HEK293 (cell line): ENCODE measurements around the gene PDE9A.

ENCODE experiments used
- CTCF ChIA-PET: fragments of 350-600 bp; formaldehyde crosslinking; extraction: SDS; loops from one replicate; lab custom pipeline; 2021; ENCODE audit warnings: antibody characterized with exemption; lab: Yijun Ruan, JAX
- POLR2A ChIA-PET: fragments of 300-600 bp; formaldehyde crosslinking; extraction: SDS; loops from one replicate; lab custom pipeline; 2020; ENCODE audit warnings: antibody characterized with exemption, inconsistent platforms; lab: Yijun Ruan, JAX
- H3K27ac ChIP-seq: fragments of 200-500 bp; sonication (Bioruptor generic); 2 replicates; pipeline ENCODE4 v1.5.1; 2014; ENCODE audit warnings: low read depth, low read length, control low read depth, inconsistent platforms; ENCODE audit errors: extremely low read depth
- H3K36me3 ChIP-seq, 2 experiments: fragments of 200-500 bp in 1 of 2; sonication (Bioruptor generic) in 1 of 2; 1 replicate in 1 of 2; 2 replicates in 1 of 2; pipeline ENCODE4 v1.5.1; 2014 to 2017; ENCODE audit warnings: inconsistent platforms in 2 of 2, low read length in 2 of 2; ENCODE audit not compliant: control insufficient read depth in 2 of 2, insufficient read depth in 1 of 2
- H3K4me1 ChIP-seq: fragments of 200-500 bp; sonication (Bioruptor generic); 2 replicates; pipeline ENCODE4 v1.5.1; 2014; ENCODE audit warnings: mild to moderate bottlenecking, low read length, inconsistent platforms; ENCODE audit not compliant: control insufficient read depth, insufficient read depth
- H3K4me3 ChIP-seq: 2 replicates; pipeline ENCODE4 v1.5.1; 2011; ENCODE audit warnings: low read depth, mild to moderate bottlenecking, control low read depth, low read length, moderate library complexity
- H3K9me3 ChIP-seq: fragments of 200-500 bp; sonication (Bioruptor generic); 2 replicates; pipeline ENCODE4 v1.5.1; 2014; ENCODE audit warnings: low read depth, low read length, inconsistent platforms; ENCODE audit not compliant: control insufficient read depth, insufficient read depth
- BCL11B ChIP-seq: fragments of 450-650 bp; formaldehyde crosslinking; IDR thresholded peaks from 2 replicates; pipeline ENCODE4 v1.5.1; 2016; ENCODE audit warnings: low read depth, missing biosample characterization, missing genetic modification characterization
- HOXD13 ChIP-seq: sonication (generic); formaldehyde crosslinking; IDR thresholded peaks from 2 replicates; pipeline ENCODE4 v1.8.0; 2022; ENCODE audit warnings: missing genetic modification reagents, borderline replicate concordance
- KLF16 ChIP-seq: fragments of 450-650 bp; formaldehyde crosslinking; IDR thresholded peaks from 2 replicates; pipeline ENCODE4 v1.5.1; 2017; ENCODE audit warnings: missing biosample characterization, missing genetic modification characterization
- SALL2 ChIP-seq: fragments of 450-650 bp; formaldehyde crosslinking; IDR thresholded peaks from 2 replicates; pipeline ENCODE4 v1.5.0; 2017; ENCODE audit warnings: missing biosample characterization, mild to moderate bottlenecking, missing genetic modification characterization, borderline replicate concordance
- SETDB1 ChIP-seq: IDR thresholded peaks from one replicate; pipeline ENCODE4 v1.6.1; 2017; ENCODE audit warnings: mild to moderate bottlenecking, low read length, moderate library complexity, mixed read lengths; ENCODE audit not compliant: insufficient read length
- TRIM28 ChIP-seq: IDR thresholded peaks from 2 replicates; pipeline ENCODE4 v1.6.1; 2011; ENCODE audit warnings: low read length, control low read depth, borderline replicate concordance
- ZBTB48 ChIP-seq: fragments of 450-650 bp; formaldehyde crosslinking; IDR thresholded peaks from 2 replicates; pipeline ENCODE4 v1.5.1; 2016; ENCODE audit warnings: missing biosample characterization, missing genetic modification characterization
- ZBTB6 ChIP-seq: fragments of 450-650 bp; formaldehyde crosslinking; IDR thresholded peaks from 2 replicates; pipeline ENCODE4 v1.5.1; 2017; ENCODE audit warnings: missing biosample characterization, missing genetic modification characterization
- ZNF133 ChIP-seq: fragments of 450-650 bp; formaldehyde crosslinking; IDR thresholded peaks from 2 replicates; pipeline ENCODE4 v1.5.1; 2016; ENCODE audit warnings: missing biosample characterization, missing genetic modification characterization
- ZNF157 ChIP-seq: fragments of 450-650 bp; formaldehyde crosslinking; IDR thresholded peaks from 2 replicates; pipeline ENCODE4 v1.5.1; 2016; ENCODE audit warnings: missing biosample characterization, missing genetic modification characterization
- ZNF280D ChIP-seq: fragments of 450-650 bp; formaldehyde crosslinking; IDR thresholded peaks from 2 replicates; pipeline ENCODE4 v1.5.1; 2016; ENCODE audit warnings: missing biosample characterization, missing genetic modification characterization
- ZNF398 ChIP-seq: fragments of 450-650 bp; formaldehyde crosslinking; IDR thresholded peaks from 2 replicates; pipeline ENCODE4 v1.5.1; 2017; ENCODE audit warnings: missing biosample characterization, missing genetic modification characterization
- ZNF426 ChIP-seq: fragments of 450-650 bp; formaldehyde crosslinking; IDR thresholded peaks from 2 replicates; pipeline ENCODE4 v1.5.1; 2017; ENCODE audit warnings: missing biosample characterization, missing genetic modification characterization, mild to moderate bottlenecking, inconsistent platforms, moderate library complexity
- ZNF473 ChIP-seq: fragments of 450-650 bp; formaldehyde crosslinking; IDR thresholded peaks from 2 replicates; pipeline ENCODE4 v1.5.1; 2017; ENCODE audit warnings: missing biosample characterization, missing genetic modification characterization
- ZNF48 ChIP-seq: fragments of 450-650 bp; formaldehyde crosslinking; IDR thresholded peaks from 2 replicates; pipeline ENCODE4 v1.5.1; 2016; ENCODE audit warnings: missing biosample characterization, missing genetic modification characterization
- ZNF529 ChIP-seq: fragments of 450-650 bp; formaldehyde crosslinking; IDR thresholded peaks from 2 replicates; pipeline ENCODE4 v1.5.1; 2017; ENCODE audit warnings: missing genetic modification characterization, missing biosample characterization; ENCODE audit not compliant: insufficient replicate concordance
- ZNF555 ChIP-seq: fragments of 450-650 bp; formaldehyde crosslinking; conservative IDR thresholded peaks from 2 replicates; pipeline ENCODE4 v1.5.1; 2017; ENCODE audit warnings: missing biosample characterization, mild to moderate bottlenecking, missing genetic modification characterization, inconsistent platforms
- ZNF571 ChIP-seq: fragments of 450-650 bp; formaldehyde crosslinking; IDR thresholded peaks from 2 replicates; pipeline ENCODE4 v1.5.0; 2017; ENCODE audit warnings: missing biosample characterization, missing genetic modification characterization
- ZNF621 ChIP-seq: fragments of 450-650 bp; formaldehyde crosslinking; IDR thresholded peaks from 2 replicates; pipeline ENCODE4 v1.5.1; 2017; ENCODE audit warnings: missing biosample characterization, missing genetic modification characterization
- ZNF658 ChIP-seq: fragments of 450-650 bp; formaldehyde crosslinking; IDR thresholded peaks from 2 replicates; pipeline ENCODE4; 2016; ENCODE audit warnings: missing biosample characterization, missing genetic modification characterization
- ZNF660 ChIP-seq: fragments of 450-650 bp; IDR thresholded peaks from 2 replicates; pipeline ENCODE4 v1.5.1; 2018; ENCODE audit warnings: missing biosample characterization, mild to moderate bottlenecking, missing genetic modification characterization
- ZNF768 ChIP-seq: fragments of 450-650 bp; formaldehyde crosslinking; IDR thresholded peaks from 2 replicates; pipeline ENCODE4 v1.5.1; 2018; ENCODE audit warnings: missing biosample characterization, mild to moderate bottlenecking, missing genetic modification characterization
- ZNF776 ChIP-seq: fragments of 450-650 bp; formaldehyde crosslinking; IDR thresholded peaks from 2 replicates; pipeline ENCODE4 v1.5.0; 2017; ENCODE audit warnings: missing biosample characterization, missing genetic modification characterization, borderline replicate concordance
- TF ChIP-seq, protein P1 (sequence below): fragments of 450-650 bp; formaldehyde crosslinking; IDR thresholded peaks from 2 replicates; pipeline ENCODE4 v1.5.1; 2016; ENCODE audit warnings: missing biosample characterization, missing genetic modification characterization

Gene PDE9A

DNA sequence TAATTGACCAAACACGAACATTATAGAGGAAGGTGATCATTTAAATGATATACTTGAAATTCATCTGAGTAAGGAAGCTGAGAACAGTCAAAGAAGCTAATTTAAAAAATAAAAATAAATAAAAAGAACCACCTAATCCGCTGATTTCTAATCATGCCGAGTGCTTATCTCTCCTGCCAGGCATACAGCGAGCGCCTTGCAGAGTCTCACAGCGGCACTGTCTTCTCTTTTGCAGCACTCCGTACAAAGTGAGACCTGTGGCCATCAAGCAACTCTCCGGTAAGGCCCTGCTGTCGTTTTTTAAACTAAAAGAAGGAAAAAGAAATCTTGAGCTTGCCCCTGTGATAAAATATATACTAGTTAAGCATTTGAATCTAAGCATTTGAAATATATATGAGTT lies 45.3 kb downstream of the PDE9A start:
- peaks cover 0 to 21% of the 10 kb centered on the region in 2 experiments; a peak in 2 of 3 replicates for H3K36me3 ChIP-seq
- no peak overlapping the region for H3K4me3 ChIP-seq
- POLR2A ChIA-PET: no interaction called here
- no peaks in the 10 kb centered on the region for H3K9me3 ChIP-seq
- no peak overlapping the region for H3K27ac ChIP-seq
- CTCF ChIA-PET: interaction anchor here (1.1 kb wide), 1 partner anchor 24 kb away, joined by 3 read pairs; no protein-coding TSS in a partner anchor
- H3K4me1 ChIP-seq: no peaks in the 10 kb centered on the region
- TF ChIP-seq ZNF571 (tag by site-specific recombination) (no peak), ZNF426 (tag by site-specific recombination) (no peak), ZNF398 (tag by site-specific recombination) (no peak), ZNF776 (tag by site-specific recombination) (no peak), ZNF555 (no peak), HOXD13 (CRISPR knock-in tag) (no peak), ZNF658 (no peak), BCL11B (tag by site-specific recombination) (no peak), KLF16 (tag by site-specific recombination) (no peak), ZNF473 (no peak), ZNF768 (tag by site-specific recombination) (no peak), ZNF621 (no peak), ZNF660 (no peak), SALL2 (no peak), SETDB1 (no peak), ZNF529 (tag by site-specific recombination) (no peak), ZBTB6 (tag by site-specific recombination) (no peak)
- TF ChIP-seq, all 188 proteins: peak for 0

DNA sequence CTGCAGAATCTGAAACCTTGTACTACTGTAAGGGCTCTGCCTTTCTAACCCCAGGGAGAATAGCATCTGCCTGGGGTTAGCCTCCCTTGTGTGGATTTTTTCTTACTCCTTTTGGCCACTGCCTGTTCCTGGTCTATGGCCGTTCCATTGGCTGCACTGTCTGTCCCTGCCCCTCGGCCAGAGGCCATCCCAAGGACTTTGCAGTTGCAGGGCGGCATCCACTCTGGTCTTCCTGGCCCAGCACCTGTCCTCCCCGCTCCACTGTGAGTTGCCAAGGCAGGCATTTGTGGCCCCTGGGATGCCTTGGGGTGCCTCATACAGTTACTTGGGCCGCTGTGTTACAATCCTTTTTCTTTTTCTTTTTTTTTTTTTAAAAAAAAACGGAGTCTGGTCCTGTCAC lies 45.8 kb downstream of the PDE9A start:
- POLR2A ChIA-PET: no interaction called here
- CTCF ChIA-PET: interaction anchor here (1.1 kb wide), 1 partner anchor 25 kb away, joined by 3 read pairs; no protein-coding TSS in a partner anchor
- no peaks in the 10 kb centered on the region for H3K4me1 ChIP-seq
- no peak for TF ChIP-seq ZBTB48 (tag by site-specific recombination)
- no peak for TF ChIP-seq ZNF157 (tag by site-specific recombination)
- TF ChIP-seq, all 188 proteins: peak for 0
- Histone ChIP-seq H3K4me3 (no peak overlapping the region), H3K9me3 (no peaks in the 10 kb centered on the region), H3K36me3 (peaks cover 0 to 21% of the 10 kb centered on the region in 2 experiments; a peak in 2 of 3 replicates), H3K27ac (no peak overlapping the region)

- peaks cover 0 to 16% of the 10 kb centered on the region in 2 experiments; a peak in 2 of 3 replicates for H3K36me3 ChIP-seq
- H3K4me1 ChIP-seq: no peaks in the 10 kb centered on the region
- H3K4me3 ChIP-seq: no peak overlapping the region
- ChIA-PET POLR2A (no interaction called here), CTCF (interaction anchor here (0.8 to 1.2 kb wide), 2 partner anchors 98 to 116 kb away, joined by 3 to 4 read pairs; no protein-coding TSS in a partner anchor)
- no peaks in the 10 kb centered on the region for H3K9me3 ChIP-seq
- H3K27ac ChIP-seq: no peak overlapping the region
- TF ChIP-seq ZNF280D (tag by site-specific recombination) (no peak), ZNF555 (no peak), ZNF48 (no peak), TRIM28 (peak; percentile 53; the same call in 1 of the 2 replicates), ZNF776 (tag by site-specific recombination) (no peak), SETDB1 (peak; percentile 25), ZNF133 (no peak)
- TF ChIP-seq, protein P1, sequence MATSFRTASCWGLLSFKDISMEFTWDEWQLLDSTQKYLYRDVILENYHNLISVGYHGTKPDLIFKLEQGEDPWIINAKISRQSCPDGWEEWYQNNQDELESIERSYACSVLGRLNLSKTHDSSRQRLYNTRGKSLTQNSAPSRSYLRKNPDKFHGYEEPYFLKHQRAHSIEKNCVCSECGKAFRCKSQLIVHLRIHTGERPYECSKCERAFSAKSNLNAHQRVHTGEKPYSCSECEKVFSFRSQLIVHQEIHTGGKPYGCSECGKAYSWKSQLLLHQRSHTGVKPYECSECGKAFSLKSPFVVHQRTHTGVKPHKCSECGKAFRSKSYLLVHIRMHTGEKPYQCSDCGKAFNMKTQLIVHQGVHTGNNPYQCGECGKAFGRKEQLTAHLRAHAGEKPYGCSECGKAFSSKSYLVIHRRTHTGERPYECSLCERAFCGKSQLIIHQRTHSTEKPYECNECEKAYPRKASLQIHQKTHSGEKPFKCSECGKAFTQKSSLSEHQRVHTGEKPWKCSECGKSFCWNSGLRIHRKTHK (tag by site-specific recombination): no peak
These were observed 48.5 kb downstream of the PDE9A start for GRCh38 chr21:42701706-42702456.
